SKM-1 (cell line): ENCODE data around the gene FXR2.

ENCODE experiments used
- DNase-seq: peaks from one replicate; lab custom pipeline; 2025; ENCODE audit not compliant: unreplicated experiment; lab: John Stamatoyannopoulos, UW

FXR2 gene

DNA sequence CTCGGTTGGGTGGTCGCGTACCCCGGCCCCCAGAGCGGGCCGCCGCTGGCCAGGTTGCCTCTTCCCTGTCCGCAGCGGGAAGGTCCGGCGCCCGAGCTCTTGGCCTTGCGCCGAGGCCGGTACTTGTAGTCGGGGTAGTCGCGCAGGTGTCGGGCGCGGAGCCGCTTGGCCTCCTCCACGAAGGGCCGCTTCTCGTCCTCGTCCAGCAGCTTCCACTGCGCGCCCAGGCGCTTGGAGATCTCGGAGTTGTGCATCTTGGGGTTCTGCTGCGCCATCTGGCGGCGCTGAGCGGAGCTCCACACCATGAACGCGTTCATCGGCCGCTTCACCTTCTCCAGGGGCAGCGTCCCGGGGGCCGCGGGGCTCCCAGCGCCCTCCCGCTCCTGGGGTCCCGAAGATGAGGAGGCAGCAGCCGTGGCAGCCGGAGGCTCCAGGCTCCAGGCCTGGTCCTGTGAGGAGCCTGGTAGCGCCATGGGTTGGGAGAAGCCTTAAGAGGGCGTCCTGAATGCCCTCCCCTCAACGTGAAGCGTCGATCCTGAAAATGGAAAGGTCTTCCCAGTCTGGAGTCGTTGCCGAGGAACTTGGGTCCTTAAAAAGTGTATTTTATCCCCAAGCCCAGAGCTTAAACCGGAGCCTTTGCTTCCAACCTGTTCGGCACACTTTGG lies 25.4 kb downstream of the FXR2 start:
- no peak for DNase-seq

DNA sequence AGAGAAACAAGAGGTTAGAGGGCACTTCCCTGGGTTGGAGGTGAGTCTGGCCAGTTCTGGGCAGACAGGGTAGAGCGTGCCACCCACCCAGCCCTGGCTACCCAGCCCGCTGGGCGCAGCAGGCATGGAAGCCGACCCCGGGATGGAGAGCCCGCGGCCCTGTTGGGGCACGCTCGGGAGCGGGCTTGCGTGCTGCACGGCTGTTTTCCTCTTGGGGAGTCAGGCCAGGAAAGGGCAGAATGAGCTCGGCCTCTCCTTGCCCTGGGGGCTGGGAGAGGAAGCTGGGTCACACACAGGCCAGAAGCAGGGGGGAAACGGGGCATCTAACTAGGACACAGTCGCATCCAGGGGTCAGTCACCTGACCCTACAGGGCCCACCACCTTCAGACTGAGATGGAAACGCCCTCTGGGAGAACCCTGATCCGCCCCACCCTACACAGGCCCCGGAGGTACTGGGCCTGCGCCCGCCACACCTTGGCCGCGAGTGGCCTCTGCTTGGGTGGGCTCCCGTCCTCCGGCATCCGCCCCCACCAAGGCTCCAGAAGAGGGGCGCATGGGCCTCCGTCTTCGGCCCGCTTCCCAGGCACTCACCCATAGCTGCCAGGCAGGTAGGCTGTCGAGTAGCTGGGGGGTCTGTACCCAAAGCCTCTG lies 26.0 kb downstream of the FXR2 start:
- DNase-seq: no peak

DNA sequence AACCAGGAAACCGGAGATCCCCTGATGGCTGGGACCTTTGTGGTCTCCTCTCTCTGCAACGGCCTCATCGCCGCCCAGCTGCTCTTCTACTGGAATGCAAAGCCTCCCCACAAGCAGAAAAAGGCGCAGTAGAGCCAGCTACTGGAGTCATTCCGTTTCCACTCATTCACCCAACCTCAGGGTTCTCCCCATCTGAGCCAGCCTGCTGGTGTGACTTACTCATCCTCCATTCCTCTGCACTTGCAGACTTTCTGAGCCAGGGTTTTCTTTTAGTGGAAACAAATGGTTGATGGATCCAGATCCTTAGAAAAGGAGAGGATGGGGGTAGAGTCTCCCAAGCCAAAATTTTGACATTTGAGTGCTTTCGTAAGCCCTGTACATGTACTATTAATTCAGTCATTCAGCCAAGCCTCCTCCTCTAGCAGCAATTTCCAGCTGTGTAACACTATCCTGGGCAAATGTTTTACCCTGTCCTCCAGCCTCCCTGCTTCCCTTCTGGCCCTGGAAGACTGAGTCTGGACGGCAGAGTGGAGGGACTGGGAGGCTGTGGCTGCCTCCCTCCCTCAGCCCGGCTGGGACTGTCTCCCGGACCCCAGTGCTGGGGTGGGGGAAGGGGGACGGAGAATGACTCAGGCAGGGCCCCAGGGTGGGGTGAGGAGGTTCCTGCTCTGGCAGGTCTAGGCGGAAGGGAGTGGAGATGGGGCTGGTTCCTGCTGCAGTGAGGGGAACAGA lies 27.1 kb downstream of the FXR2 start:
- DNase-seq: no peak

DNA sequence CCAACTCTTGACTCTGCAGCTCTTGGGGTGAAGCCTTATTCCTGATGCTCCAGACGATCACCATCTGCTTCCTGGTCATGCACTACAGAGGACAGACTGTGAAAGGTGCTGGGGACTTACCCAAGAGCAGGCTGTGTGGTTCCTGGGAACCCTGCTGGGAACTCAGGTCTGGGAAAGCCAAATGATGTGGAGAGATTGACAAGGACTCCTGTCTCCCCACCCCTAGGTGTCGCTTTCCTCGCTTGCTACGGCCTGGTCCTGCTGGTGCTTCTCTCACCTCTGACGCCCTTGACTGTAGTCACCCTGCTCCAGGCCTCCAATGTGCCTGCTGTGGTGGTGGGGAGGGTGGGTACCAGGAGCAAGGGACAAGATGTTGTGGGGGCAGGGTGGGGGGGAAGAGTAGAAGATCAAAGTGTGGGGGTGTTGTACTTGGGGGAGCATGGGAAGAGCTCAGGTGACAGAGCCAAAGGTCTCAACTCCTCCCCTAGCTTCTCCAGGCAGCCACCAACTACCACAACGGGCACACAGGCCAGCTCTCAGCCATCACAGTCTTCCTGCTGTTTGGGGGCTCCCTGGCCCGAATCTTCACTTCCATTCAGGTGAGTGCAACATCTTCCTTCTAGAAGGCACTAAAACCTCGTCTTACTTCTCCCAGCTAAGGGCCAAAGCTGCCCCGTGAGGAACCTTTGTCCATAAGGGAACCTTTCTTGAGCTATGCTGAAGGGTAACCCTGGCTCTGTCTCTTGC lies 27.9 kb downstream of the FXR2 start:
- no peak for DNase-seq

- DNase-seq: peak; percentile 74
Observed at GRCh38 chr17:7583253-7584109, 31.2 kb downstream of the FXR2 start, which contains the start of gene MPDU1. TSS of gene MPDU1 (plus strand) at chr17:7583852. CDS start at chr17:7583863, 11 bp downstream.

- DNase-seq: no peak
Observed at GRCh38 chr17:7582396-7583252, 32.1 kb downstream of the FXR2 start.

- DNase-seq: no peak
Observed at GRCh38 chr17:7580604-7581575, 33.8 kb downstream of the FXR2 start.

GRCh38 chr17:7579834-7580603 lies 34.7 kb downstream of the FXR2 start:
- no peak for DNase-seq

DNA sequence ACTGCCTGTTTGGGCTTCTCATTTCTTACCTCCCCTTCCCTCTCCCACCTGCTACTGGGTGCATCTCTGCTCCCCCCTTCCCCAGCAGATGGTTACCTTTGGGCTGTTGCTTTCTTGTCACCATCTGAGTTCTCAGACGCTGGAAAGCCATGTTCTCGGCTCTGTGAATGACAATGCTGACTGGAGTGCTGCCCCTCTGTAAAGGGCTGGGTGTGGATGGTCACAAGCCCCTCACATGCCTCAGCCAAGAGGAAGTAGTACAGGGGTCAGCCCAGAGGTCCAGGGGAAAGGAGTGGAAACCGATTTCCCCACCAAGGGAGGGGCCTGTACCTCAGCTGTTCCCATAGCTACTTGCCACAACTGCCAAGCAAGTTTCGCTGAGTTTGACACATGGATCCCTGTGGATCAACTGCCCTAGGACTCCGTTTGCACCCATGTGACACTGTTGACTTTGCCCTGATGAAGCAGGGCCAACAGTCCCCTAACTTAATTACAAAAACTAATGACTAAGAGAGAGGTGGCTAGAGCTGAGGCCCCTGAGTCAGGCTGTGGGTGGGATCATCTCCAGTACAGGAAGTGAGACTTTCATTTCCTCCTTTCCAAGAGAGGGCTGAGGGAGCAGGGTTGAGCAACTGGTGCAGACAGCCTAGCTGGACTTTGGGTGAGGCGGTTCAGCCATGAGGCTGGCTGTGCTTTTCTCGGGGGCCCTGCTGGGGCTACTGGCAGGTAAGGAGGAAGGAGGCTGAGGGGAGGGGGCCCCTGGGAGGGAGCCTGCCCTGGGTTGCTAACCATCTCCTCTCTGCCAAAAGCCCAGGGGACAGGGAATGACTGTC lies 35.5 kb downstream of the FXR2 start, which contains the start of gene CD68:
TSS of gene CD68 (plus strand) at position 638 of the 833 bp plus-strand sequence. CDS start at position 678, 40 bp downstream.
- peak; percentile 71 for DNase-seq

DNA sequence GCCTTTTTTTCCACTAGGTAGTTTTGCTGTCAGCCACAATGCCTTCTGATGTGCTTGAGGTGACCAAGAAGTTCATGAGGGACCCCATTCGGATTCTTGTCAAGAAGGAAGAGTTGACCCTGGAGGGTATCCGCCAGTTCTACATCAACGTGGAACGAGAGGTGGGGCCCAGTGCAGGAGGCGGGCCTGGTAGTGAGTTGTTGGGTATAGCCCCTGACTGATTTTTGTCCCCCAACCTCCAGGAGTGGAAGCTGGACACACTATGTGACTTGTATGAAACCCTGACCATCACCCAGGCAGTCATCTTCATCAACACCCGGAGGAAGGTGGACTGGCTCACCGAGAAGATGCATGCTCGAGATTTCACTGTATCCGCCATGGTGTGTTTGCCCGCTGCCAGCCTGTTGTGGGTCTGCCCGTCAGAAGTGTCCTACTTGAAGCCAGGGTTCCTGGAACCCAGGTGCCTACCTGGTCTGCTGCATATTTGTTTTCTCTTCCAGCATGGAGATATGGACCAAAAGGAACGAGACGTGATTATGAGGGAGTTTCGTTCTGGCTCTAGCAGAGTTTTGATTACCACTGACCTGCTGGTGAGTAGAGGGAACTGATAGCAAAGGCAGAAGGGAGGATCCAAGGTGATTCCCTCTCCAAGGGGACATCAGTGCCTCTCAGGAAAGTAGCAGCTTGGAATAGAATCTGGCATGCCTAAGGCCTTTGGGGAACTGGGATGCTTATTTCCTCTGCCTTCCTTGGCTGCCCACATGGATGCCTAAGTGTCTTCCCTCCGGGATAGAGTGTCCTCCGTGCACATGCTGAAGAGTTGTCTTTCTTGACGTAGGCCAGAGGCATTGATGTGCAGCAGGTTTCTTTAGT lies 37.1 kb downstream of the FXR2 start:
- no peak for DNase-seq

- DNase-seq: no peak
Observed at GRCh38 chr17:7576432-7576937, 38.2 kb downstream of the FXR2 start.

GRCh38 chr17:7575959-7576358 lies 38.7 kb downstream of the FXR2 start:
- no peak for DNase-seq

- no peak for DNase-seq
Observed at GRCh38 chr17:7575481-7575883, 39.2 kb downstream of the FXR2 start.

DNA sequence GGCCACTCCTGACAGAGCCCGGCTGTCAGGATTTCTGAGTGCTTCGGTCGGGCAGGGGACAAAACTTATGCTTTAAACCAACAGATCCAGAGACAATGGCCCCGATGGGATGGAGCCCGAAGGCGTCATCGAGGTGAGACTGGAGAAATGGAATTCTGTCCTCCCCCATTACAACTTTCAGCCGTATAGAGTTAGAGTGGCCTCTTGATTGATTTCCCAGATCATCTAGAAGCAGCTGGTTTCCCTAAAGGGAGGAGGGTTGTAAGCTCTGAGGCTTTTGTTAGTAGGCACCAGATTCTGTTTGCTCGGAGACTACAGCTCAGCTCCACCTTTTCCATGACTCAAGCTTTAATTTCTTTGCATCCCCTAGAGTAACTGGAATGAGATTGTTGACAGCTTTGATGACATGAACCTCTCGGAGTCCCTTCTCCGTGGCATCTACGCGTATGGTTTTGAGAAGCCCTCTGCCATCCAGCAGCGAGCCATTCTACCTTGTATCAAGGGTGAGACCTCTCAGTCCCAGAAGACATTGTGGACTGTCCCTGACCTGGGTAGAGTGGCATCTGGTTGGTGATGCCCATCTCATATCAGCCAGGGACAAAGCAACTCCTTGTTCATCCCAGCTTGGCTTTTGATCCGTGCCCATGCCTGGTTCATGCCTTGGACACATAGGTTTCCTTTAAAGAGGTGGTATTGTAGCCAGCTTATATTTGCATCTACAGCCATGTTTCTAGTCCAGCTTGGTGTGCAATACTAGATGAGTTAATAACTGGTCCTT lies 40.3 kb downstream of the FXR2 start:
- DNase-seq: no peak
